DND-41 (cell line): Measurements from ENCODE around the gene PKNOX1.
"Not testable (repeated sequence)": the region's sequence is repeated elsewhere in the genome, so short reads cannot be mapped to it uniquely, and the experiment has no call there.

Experiments
- ATAC-seq: fragments of 200-7000 bp; cut with Tn5 transposase; 3 replicates; pipeline ENCODE4 v1.9.1; 2021; ENCODE audit warnings: low read depth; ENCODE audit not compliant: insufficient read depth
- DNase-seq: peaks from one replicate; pipeline ENCODE4 v3.0.0-alpha.2; 2020
- H2AFZ ChIP-seq: 2 replicates; pipeline ENCODE4 v1.6.0; 2012; ENCODE audit warnings: low read depth, low read length
- H3K27ac ChIP-seq: 2 replicates; pipeline ENCODE4 v1.5.1; 2012; ENCODE audit warnings: low read length, inconsistent platforms
- H3K27me3 ChIP-seq: fragments of 200-600 bp; sonication (generic); 2 replicates; pipeline ENCODE4 v1.6.0; 2012; ENCODE audit warnings: low read length, mild to moderate bottlenecking, inconsistent platforms; ENCODE audit not compliant: insufficient read depth, poor library complexity
- H3K36me3 ChIP-seq: 2 replicates; pipeline ENCODE4 v1.5.1; 2012; ENCODE audit warnings: low read length, inconsistent platforms; ENCODE audit not compliant: insufficient read depth
- H3K4me1 ChIP-seq: 2 replicates; pipeline ENCODE4 v1.5.1; 2012; ENCODE audit warnings: mild to moderate bottlenecking, low read length; ENCODE audit not compliant: insufficient read depth
- H3K4me2 ChIP-seq: 2 replicates; pipeline ENCODE4 v1.6.0; 2012; ENCODE audit warnings: mild to moderate bottlenecking, moderate library complexity, low read length, inconsistent platforms; ENCODE audit not compliant: insufficient read depth
- H3K4me3 ChIP-seq, 2 experiments: fragments of 200-600 bp in 1 of 2; shearing (Covaris generic) in 1 of 2; 2 replicates each; pipeline ENCODE4 v1.5.1; 2012 to 2016; ENCODE audit warnings: inconsistent platforms in 2 of 2, low read length in 2 of 2, mild to moderate bottlenecking in 2 of 2, low read depth in 1 of 2, moderate library complexity in 1 of 2
- H3K79me2 ChIP-seq: 2 replicates; pipeline ENCODE4 v1.6.0; 2012; ENCODE audit warnings: low read length, inconsistent platforms; ENCODE audit not compliant: insufficient read depth
- H3K9ac ChIP-seq: 2 replicates; pipeline ENCODE4 v1.6.0; 2012; ENCODE audit warnings: low read depth, mild to moderate bottlenecking, inconsistent platforms, low read length, moderate library complexity
- H3K9me3 ChIP-seq: 2 replicates; pipeline ENCODE4 v1.5.1; 2012; ENCODE audit warnings: low read length, moderate library complexity, mild to moderate bottlenecking, inconsistent platforms; ENCODE audit not compliant: insufficient read depth, severe bottlenecking
- H4K20me1 ChIP-seq: 2 replicates; pipeline ENCODE4 v1.6.0; 2012; ENCODE audit warnings: low read length; ENCODE audit not compliant: insufficient read depth
- EZH2 ChIP-seq: IDR thresholded peaks from 3 replicates; pipeline ENCODE4 v1.6.1; 2012; ENCODE audit warnings: borderline replicate concordance, low read depth, mild to moderate bottlenecking, moderate library complexity, low read length, inconsistent platforms; ENCODE audit not compliant: severe bottlenecking
- TF ChIP-seq, protein P1 (sequence below): IDR thresholded peaks from 2 replicates; pipeline ENCODE4 v1.5.1; 2012; ENCODE audit warnings: borderline replicate concordance, low read length, moderate library complexity, mild to moderate bottlenecking; ENCODE audit not compliant: poor library complexity, severe bottlenecking; ENCODE audit errors: extremely low read depth

The PKNOX1 gene

DNA sequence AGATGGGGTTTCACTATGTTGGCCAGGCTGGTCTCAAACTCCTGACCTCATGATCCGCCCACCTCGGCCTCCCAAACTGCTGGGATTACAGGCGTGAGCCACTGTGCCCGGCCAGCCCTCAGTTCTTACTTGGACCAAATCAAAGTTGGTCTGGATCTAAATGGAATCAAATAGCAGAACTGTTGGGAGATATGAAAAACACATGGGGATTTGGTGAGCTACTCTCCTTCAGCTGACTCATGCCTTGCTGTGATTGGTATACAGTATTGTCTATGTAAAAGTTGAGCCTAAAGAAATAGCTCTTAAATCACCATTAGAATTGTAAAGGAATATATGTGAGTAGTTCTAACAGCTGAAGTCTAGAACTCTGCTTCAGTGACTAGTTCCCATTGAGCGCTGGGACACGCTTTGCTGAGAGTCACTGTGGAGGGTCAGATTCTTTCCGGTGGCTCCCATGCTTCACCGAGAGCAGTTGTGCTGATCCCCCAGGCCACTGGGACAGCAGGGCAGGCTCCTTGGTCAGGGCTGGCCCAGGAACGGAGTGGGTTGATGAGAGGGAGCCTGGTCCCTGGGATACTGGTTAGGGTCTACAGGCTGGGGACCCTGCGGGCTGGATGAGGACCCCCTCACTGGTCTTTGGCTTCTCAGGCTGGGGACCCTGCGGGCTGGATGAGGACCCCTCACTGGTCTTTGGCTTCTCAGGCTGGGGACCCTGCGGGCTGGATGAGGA, 14.0 kb downstream of the PKNOX1 start:
- H3K4me1 ChIP-seq, result peaks cover under 1% of the 10 kb centered on the region; the same call in 1 of the 2 replicates
- H3K9me3 ChIP-seq, result no peaks in the 10 kb centered on the region
- ATAC-seq (no peak), DNase-seq (no peak)
- H3K9ac ChIP-seq, result no peak overlapping the region
- H3K79me2 ChIP-seq, result peaks cover 76% of the 10 kb centered on the region
- peaks cover 6% of the 10 kb centered on the region for H4K20me1 ChIP-seq
- TF ChIP-seq, protein P1, sequence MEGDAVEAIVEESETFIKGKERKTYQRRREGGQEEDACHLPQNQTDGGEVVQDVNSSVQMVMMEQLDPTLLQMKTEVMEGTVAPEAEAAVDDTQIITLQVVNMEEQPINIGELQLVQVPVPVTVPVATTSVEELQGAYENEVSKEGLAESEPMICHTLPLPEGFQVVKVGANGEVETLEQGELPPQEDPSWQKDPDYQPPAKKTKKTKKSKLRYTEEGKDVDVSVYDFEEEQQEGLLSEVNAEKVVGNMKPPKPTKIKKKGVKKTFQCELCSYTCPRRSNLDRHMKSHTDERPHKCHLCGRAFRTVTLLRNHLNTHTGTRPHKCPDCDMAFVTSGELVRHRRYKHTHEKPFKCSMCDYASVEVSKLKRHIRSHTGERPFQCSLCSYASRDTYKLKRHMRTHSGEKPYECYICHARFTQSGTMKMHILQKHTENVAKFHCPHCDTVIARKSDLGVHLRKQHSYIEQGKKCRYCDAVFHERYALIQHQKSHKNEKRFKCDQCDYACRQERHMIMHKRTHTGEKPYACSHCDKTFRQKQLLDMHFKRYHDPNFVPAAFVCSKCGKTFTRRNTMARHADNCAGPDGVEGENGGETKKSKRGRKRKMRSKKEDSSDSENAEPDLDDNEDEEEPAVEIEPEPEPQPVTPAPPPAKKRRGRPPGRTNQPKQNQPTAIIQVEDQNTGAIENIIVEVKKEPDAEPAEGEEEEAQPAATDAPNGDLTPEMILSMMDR, result no peak
- TF ChIP-seq EZH2, result no peak
- no peak overlapping the region for H3K27ac ChIP-seq
- no peak overlapping the region for H3K4me3 ChIP-seq
- H2AFZ ChIP-seq, result no peak overlapping the region
- H3K36me3 ChIP-seq, result peaks cover 13% of the 10 kb centered on the region; the same call in 1 of the 2 replicates
- no peaks in the 10 kb centered on the region for H3K27me3 ChIP-seq
- no peak overlapping the region for H3K4me2 ChIP-seq

GRCh38 chr21:42989370-42989769, 15.0 kb downstream of the PKNOX1 start:
- H3K4me2 ChIP-seq, H3K27ac ChIP-seq, H3K4me1 ChIP-seq, H4K20me1 ChIP-seq, H3K4me3 ChIP-seq, H2AFZ ChIP-seq, H3K9ac ChIP-seq, ATAC-seq, H3K9me3 ChIP-seq, DNase-seq, H3K27me3 ChIP-seq: not testable (repeated sequence)
- Histone ChIP-seq H3K36me3 (peaks cover 13% of the 10 kb centered on the region; the same call in 1 of the 2 replicates), H3K79me2 (peaks cover 66% of the 10 kb centered on the region)

DNA sequence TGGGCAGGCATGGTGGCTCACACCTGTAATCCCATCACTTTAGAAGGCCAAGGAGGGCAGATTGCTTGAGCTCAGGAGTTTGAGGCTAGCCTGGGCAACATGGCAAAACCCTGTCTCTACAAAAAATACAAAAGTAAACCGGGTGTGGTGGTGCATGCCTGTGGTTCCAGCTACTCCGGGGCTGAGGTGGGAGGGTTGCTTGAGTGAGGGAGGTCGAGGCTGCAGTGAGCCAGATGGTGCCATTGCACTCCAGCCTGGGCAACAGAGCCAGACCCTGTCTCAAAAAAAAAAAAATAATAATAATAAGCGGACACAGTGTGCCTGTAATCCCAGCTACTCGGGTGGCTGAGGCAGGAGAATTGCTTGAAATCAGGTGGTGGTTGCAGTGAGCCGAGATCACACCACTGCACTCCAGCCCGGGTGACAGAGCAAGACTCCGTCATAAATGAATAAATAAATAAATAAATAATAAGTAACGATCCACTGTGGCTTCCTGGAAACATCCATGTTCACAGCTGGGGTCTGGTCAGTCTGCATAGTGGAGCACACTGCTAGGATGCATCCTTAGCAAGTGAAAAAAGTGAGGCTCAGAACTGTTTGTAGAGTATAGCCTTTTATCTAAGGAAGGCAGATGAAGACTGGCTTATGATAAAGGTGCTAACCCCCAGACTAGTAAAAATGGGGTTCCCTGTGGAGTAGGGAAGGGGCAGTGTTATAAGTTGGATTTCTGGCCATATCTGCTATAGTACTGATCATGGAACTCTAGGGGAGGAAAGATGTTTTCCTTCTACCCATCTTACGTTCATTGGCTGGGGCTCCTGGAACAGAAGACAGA, 15.7 kb downstream of the PKNOX1 start:
- DNase-seq (no peak), ATAC-seq (no peak)
- peaks cover 61% of the 10 kb centered on the region for H3K79me2 ChIP-seq
- TF ChIP-seq EZH2, result no peak
- TF ChIP-seq, protein P1, result no peak
- peaks cover 13% of the 10 kb centered on the region; the same call in 1 of the 2 replicates for H3K36me3 ChIP-seq
- H3K27me3 ChIP-seq, result no peaks in the 10 kb centered on the region
- no peak overlapping the region for H3K27ac ChIP-seq
- H3K4me3 ChIP-seq, result no peak overlapping the region
- no peak overlapping the region for H2AFZ ChIP-seq
- no peaks in the 10 kb centered on the region for H3K9me3 ChIP-seq
- no peak overlapping the region for H3K9ac ChIP-seq
- H3K4me1 ChIP-seq, result no peaks in the 10 kb centered on the region
- H4K20me1 ChIP-seq, result peaks cover 6% of the 10 kb centered on the region
- H3K4me2 ChIP-seq, result no peak overlapping the region
